Measurements from ENCODE around the gene DCP2. TPM values are rescaled to one million over a fixed set of nuclear protein-coding genes. Genes with fewer than 3 reads are reported as not detected.

DCP2 gene
- total RNA-seq, 1 donor = 27.9 TPM

DNA sequence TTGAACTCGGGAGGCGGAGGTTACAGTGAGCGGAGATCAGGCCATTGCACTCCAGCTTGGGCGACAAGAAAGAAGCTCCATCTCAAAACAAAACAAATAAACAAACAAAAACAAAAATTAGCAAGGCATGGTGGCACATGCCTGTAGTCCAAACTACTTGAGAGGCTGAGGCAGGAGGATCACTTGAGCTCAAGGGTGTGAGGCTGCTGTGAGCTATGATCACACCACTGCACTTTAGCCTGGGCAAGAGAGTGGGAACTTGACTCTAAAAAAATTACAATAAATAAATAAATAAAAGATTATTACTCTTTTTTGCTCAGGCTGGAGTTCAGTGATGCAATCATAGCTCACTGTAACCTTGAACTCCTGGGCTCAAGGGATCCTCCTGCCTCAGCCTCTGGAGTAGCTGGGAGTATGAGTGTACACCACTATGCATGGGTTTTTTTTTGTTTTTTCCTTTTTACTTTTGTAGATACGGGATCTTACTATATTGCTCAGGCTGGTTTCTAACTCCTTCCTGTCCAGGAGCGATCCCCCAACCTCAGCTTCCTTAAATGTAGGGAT lies 9.0 kb upstream of the DCP2 start:
- DNase-seq (ENCODE audit: insufficient read length, low spot score, missing footprints) = no peak

GRCh38 chr5:112968411-112969106 lies 8.0 kb upstream of the DCP2 start:
- Histone ChIP-seq H3K4me3 (ENCODE audit: insufficient read depth, low read length) (no peak overlapping the region), H3K27me3 (ENCODE audit: insufficient read depth, low read length) (no peaks in the 10 kb centered on the region), H3K9me3 (ENCODE audit: low read depth, low read length) (no peaks in the 10 kb centered on the region), H2AFZ (ENCODE audit: low read length) (no peak overlapping the region), H3K4me2 (ENCODE audit: insufficient read depth, low read length) (no peak overlapping the region), H3K27ac (ENCODE audit: low read depth, low read length) (no peak overlapping the region), H3K4me1 (ENCODE audit: insufficient read depth, low read length) (peaks cover 6% of the 10 kb centered on the region), H4K20me1 (ENCODE audit: insufficient read depth, low read length) (no peaks in the 10 kb centered on the region), H3K36me3 (ENCODE audit: insufficient read depth, low read length) (no peaks in the 10 kb centered on the region), H3K79me2 (ENCODE audit: insufficient read depth, low read length) (no peaks in the 10 kb centered on the region)
- TF ChIP-seq, protein P1, sequence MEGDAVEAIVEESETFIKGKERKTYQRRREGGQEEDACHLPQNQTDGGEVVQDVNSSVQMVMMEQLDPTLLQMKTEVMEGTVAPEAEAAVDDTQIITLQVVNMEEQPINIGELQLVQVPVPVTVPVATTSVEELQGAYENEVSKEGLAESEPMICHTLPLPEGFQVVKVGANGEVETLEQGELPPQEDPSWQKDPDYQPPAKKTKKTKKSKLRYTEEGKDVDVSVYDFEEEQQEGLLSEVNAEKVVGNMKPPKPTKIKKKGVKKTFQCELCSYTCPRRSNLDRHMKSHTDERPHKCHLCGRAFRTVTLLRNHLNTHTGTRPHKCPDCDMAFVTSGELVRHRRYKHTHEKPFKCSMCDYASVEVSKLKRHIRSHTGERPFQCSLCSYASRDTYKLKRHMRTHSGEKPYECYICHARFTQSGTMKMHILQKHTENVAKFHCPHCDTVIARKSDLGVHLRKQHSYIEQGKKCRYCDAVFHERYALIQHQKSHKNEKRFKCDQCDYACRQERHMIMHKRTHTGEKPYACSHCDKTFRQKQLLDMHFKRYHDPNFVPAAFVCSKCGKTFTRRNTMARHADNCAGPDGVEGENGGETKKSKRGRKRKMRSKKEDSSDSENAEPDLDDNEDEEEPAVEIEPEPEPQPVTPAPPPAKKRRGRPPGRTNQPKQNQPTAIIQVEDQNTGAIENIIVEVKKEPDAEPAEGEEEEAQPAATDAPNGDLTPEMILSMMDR (IDR thresholded peaks at IDR 0.05; ENCODE audit: extremely low read depth, low read depth, low read length) = no peak
- no peak for DNase-seq (ENCODE audit: insufficient read length, low spot score, missing footprints)

More for the DNA sequence above, 9.0 kb upstream of the DCP2 start:
- H3K27ac ChIP-seq (ENCODE audit: low read depth, low read length) = no peak overlapping the region
- no peaks in the 10 kb centered on the region for H3K36me3 ChIP-seq (ENCODE audit: insufficient read depth, low read length)
- no peaks in the 10 kb centered on the region for H4K20me1 ChIP-seq (ENCODE audit: insufficient read depth, low read length)
- H3K4me3 ChIP-seq (ENCODE audit: insufficient read depth, low read length) = no peak overlapping the region
- TF ChIP-seq, protein P1 (IDR thresholded peaks at IDR 0.05; ENCODE audit: extremely low read depth, low read depth, low read length) = no peak
- no peaks in the 10 kb centered on the region for H3K79me2 ChIP-seq (ENCODE audit: insufficient read depth, low read length)
- H3K27me3 ChIP-seq (ENCODE audit: insufficient read depth, low read length) = no peaks in the 10 kb centered on the region
- H3K9me3 ChIP-seq (ENCODE audit: low read depth, low read length) = no peaks in the 10 kb centered on the region
- no peak overlapping the region for H2AFZ ChIP-seq (ENCODE audit: low read length)
- no peak overlapping the region for H3K4me2 ChIP-seq (ENCODE audit: insufficient read depth, low read length)
- peaks cover 13% of the 10 kb centered on the region for H3K4me1 ChIP-seq (ENCODE audit: insufficient read depth, low read length)

GRCh38 chr5:112971276-112971675 lies 5.3 kb upstream of the DCP2 start:
- H3K79me2 ChIP-seq (ENCODE audit: insufficient read depth, low read length) = no peaks in the 10 kb centered on the region
- no peaks in the 10 kb centered on the region for H4K20me1 ChIP-seq (ENCODE audit: insufficient read depth, low read length)
- H3K27me3 ChIP-seq (ENCODE audit: insufficient read depth, low read length) = no peaks in the 10 kb centered on the region
- no peak overlapping the region for H3K4me3 ChIP-seq (ENCODE audit: insufficient read depth, low read length)
- no peaks in the 10 kb centered on the region for H3K9me3 ChIP-seq (ENCODE audit: low read depth, low read length)
- H2AFZ ChIP-seq (ENCODE audit: low read length) = no peak overlapping the region
- peaks cover 7% of the 10 kb centered on the region for H3K4me1 ChIP-seq (ENCODE audit: insufficient read depth, low read length)
- H3K4me2 ChIP-seq (ENCODE audit: insufficient read depth, low read length) = no peak overlapping the region
- no peak overlapping the region for H3K27ac ChIP-seq (ENCODE audit: low read depth, low read length)
- TF ChIP-seq, protein P1 (IDR thresholded peaks at IDR 0.05; ENCODE audit: extremely low read depth, low read depth, low read length) = no peak
- H3K36me3 ChIP-seq (ENCODE audit: insufficient read depth, low read length) = no peaks in the 10 kb centered on the region
- DNase-seq (ENCODE audit: insufficient read length, low spot score, missing footprints) = no peak

DNA sequence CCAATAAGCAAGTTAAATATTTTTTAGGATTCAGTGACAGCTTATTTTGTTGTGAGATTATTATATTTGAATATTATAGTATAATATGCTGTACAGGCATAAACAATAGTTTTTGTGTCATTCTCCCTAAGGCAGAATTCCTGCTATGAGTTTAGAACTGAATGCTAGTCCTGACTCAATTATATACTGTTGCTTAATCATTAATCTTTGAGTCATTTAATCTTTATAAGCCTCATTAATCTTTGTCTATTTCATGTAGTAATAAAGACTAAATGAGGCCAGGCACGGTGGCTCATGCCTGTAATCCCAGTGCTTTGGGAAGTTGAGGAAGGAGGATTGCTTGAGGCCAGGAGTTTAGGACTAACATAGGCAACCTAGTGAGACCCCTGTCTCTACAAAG lies 3.6 kb upstream of the DCP2 start:
- Histone ChIP-seq H3K4me1 (ENCODE audit: insufficient read depth, low read length) (peaks cover 7% of the 10 kb centered on the region), H3K79me2 (ENCODE audit: insufficient read depth, low read length) (peaks cover 14% of the 10 kb centered on the region), H4K20me1 (ENCODE audit: insufficient read depth, low read length) (no peaks in the 10 kb centered on the region), H3K36me3 (ENCODE audit: insufficient read depth, low read length) (no peaks in the 10 kb centered on the region), H3K27me3 (ENCODE audit: insufficient read depth, low read length) (no peaks in the 10 kb centered on the region), H3K4me2 (ENCODE audit: insufficient read depth, low read length) (no peak overlapping the region), H3K4me3 (ENCODE audit: insufficient read depth, low read length) (no peak overlapping the region), H3K27ac (ENCODE audit: low read depth, low read length) (no peak overlapping the region), H3K9me3 (ENCODE audit: low read depth, low read length) (no peaks in the 10 kb centered on the region), H2AFZ (ENCODE audit: low read length) (no peak overlapping the region)
- DNase-seq (ENCODE audit: insufficient read length, low spot score, missing footprints) = no peak
- TF ChIP-seq, protein P1 (IDR thresholded peaks at IDR 0.05; ENCODE audit: extremely low read depth, low read depth, low read length) = no peak

All from osteoblast (primary cell).